PC-9 (cell line): ENCODE results near the gene GAS7. TPM values are rescaled to one million over a fixed set of nuclear protein-coding genes. Genes with fewer than 3 reads are reported as not detected.

ENCODE experiments used
- BruUV-seq: library from RNA; stranded (reverse); fragments of 400-500 nt; replicated peaks from 2 replicates; lab custom pipeline; 2021; lab: Mats Ljungman, UMichigan
- CTCF ChIA-PET: fragments of 300-600 bp; sonication (Branson Sonifier 250); formaldehyde crosslinking; loops from one replicate; lab custom pipeline; 2022; ENCODE audit warnings: antibody characterized with exemption; lab: Charles Lee
- POLR2A ChIA-PET: fragments of 300-600 bp; sonication (Branson Sonifier 250); formaldehyde crosslinking; loops from one replicate; lab custom pipeline; 2022; ENCODE audit warnings: antibody characterized with exemption; ENCODE audit not compliant: unreplicated experiment; lab: Charles Lee
- DNase-seq, 2 experiments: peaks; one replicate each; pipeline versions ENCODE4 v3.0.0 to v3.0.0-alpha.2; 2015 to 2022; ENCODE audit warnings: mixed read lengths in 1 of 2
- H2AFZ ChIP-seq: fragments of 200-600 bp; sonication (generic); 2 replicates; pipeline ENCODE4 v1.8.1; 2017; ENCODE audit warnings: antibody characterized with exemption
- H3F3A ChIP-seq: fragments of 200-600 bp; sonication (generic); 2 replicates; pipeline ENCODE4 v1.8.1; 2017; ENCODE audit warnings: antibody characterized with exemption, mild to moderate bottlenecking, low read depth; ENCODE audit not compliant: insufficient read depth
- H3K27ac ChIP-seq: fragments of 200-600 bp; sonication (generic); 2 replicates; pipeline ENCODE4 v1.6.1; 2016; ENCODE audit warnings: mixed run types
- H3K27me3 ChIP-seq: fragments of 200-600 bp; sonication (generic); 2 replicates; pipeline ENCODE4 v1.6.1; 2016; ENCODE audit warnings: low read depth, mixed run types; ENCODE audit not compliant: insufficient read depth
- H3K36me3 ChIP-seq: fragments of 200-600 bp; sonication (generic); 2 replicates; pipeline ENCODE4 v1.6.1; 2016; ENCODE audit warnings: low read depth, mixed run types
- H3K4me1 ChIP-seq: fragments of 200-600 bp; sonication (generic); replicated peaks from 2 replicates; pipeline ENCODE4 v1.6.1; 2016; ENCODE audit warnings: mixed run types; ENCODE audit not compliant: insufficient read depth
- H3K4me2 ChIP-seq: fragments of 200-600 bp; sonication (generic); 2 replicates; pipeline ENCODE4 v1.6.1; 2017; ENCODE audit warnings: mixed run types
- H3K4me3 ChIP-seq: fragments of 200-600 bp; sonication (generic); 2 replicates; pipeline ENCODE4 v1.6.1; 2016; ENCODE audit warnings: mixed run types
- H3K79me2 ChIP-seq: fragments of 200-600 bp; sonication (generic); 2 replicates; pipeline ENCODE4 v1.6.1; 2017; ENCODE audit warnings: low read depth, mixed run types
- H3K9me2 ChIP-seq: fragments of 200-600 bp; sonication (generic); 2 replicates; pipeline ENCODE4 v1.8.1; 2017; ENCODE audit warnings: mild to moderate bottlenecking; ENCODE audit not compliant: insufficient read depth
- H3K9me3 ChIP-seq: fragments of 200-600 bp; sonication (generic); 2 replicates; pipeline ENCODE4 v1.8.1; 2016; ENCODE audit warnings: low read depth; ENCODE audit not compliant: insufficient read depth
- H4K20me1 ChIP-seq: fragments of 200-600 bp; sonication (generic); 2 replicates; pipeline ENCODE4 v1.8.1; 2017; ENCODE audit not compliant: insufficient read depth
- EZH2 ChIP-seq: fragments of 200-600 bp; sonication (generic); IDR thresholded peaks from 2 replicates; pipeline ENCODE4 v1.8.0; 2017; ENCODE audit warnings: antibody characterized with exemption, low read depth
- intact Hi-C: fragments of 100-400 bp; cut with micrococcal nuclease; formaldehyde crosslinking; loops from one replicate; pipeline ENCODE4 v1.10.0; 2022; ENCODE audit not compliant: unreplicated experiment
- total RNA-seq: library from RNA; stranded (reverse); gene quantifications from 2 replicates; pipeline ENCODE4 v1.2.3, GENCODE V29; 2021
- TF ChIP-seq, protein P1 (sequence below): fragments of 200-600 bp; sonication (generic); conservative IDR thresholded peaks from 2 replicates; pipeline ENCODE4 v1.6.1; 2017; ENCODE audit warnings: mixed run types, antibody characterized with exemption, mild to moderate bottlenecking, moderate library complexity

The GAS7 gene
- total RNA-seq, 1 experiment from 2014 or later = not detected

DNA sequence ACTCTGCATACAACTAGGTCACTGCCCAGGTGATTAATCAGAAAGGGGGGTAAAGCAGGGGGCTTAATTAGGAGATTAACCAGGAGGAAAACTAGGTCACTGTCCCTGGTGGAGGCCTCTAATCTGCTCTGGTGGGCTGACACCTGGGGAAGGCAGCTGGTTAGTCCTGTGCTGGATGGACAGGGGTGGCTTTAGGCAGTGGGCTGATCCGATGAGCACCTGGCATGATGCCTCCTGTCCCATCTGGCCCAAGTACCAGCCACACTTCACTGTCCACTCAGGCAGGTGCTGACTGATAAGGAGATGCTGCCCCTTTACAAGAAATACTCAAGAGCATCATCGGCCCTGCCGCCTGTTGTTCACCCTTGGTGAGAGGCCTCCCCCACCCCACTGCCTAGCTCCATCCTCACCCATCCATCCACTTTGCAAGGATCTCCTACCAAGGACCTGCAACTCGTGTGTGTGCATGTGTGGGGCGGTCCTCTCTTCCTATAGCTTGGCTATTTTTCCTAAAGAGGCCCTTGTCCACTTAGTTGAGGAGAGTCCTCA lies 279.5 kb downstream of the GAS7 start:
- H3K27me3 ChIP-seq = no peaks in the 10 kb centered on the region
- no peaks in the 10 kb centered on the region for H3K9me3 ChIP-seq
- DNase-seq = no peak
- H3K36me3 ChIP-seq = no peaks in the 10 kb centered on the region
- no peaks in the 10 kb centered on the region for H3K9me2 ChIP-seq
- no peaks in the 10 kb centered on the region for H3F3A ChIP-seq
- CTCF ChIA-PET = no interaction called here
- H3K79me2 ChIP-seq = no peaks in the 10 kb centered on the region
- H3K4me2 ChIP-seq = no peak overlapping the region
- BruUV-seq = no TSS peak
- TF ChIP-seq, protein P1, sequence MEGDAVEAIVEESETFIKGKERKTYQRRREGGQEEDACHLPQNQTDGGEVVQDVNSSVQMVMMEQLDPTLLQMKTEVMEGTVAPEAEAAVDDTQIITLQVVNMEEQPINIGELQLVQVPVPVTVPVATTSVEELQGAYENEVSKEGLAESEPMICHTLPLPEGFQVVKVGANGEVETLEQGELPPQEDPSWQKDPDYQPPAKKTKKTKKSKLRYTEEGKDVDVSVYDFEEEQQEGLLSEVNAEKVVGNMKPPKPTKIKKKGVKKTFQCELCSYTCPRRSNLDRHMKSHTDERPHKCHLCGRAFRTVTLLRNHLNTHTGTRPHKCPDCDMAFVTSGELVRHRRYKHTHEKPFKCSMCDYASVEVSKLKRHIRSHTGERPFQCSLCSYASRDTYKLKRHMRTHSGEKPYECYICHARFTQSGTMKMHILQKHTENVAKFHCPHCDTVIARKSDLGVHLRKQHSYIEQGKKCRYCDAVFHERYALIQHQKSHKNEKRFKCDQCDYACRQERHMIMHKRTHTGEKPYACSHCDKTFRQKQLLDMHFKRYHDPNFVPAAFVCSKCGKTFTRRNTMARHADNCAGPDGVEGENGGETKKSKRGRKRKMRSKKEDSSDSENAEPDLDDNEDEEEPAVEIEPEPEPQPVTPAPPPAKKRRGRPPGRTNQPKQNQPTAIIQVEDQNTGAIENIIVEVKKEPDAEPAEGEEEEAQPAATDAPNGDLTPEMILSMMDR = no peak
- TF ChIP-seq EZH2 = no peak
- no peak overlapping the region for H3K4me3 ChIP-seq
- H2AFZ ChIP-seq = no peak overlapping the region
- H3K4me1 ChIP-seq = no peaks in the 10 kb centered on the region
- POLR2A ChIA-PET = no interaction called here
- H3K27ac ChIP-seq = no peak overlapping the region
- H4K20me1 ChIP-seq = no peaks in the 10 kb centered on the region
- intact Hi-C loops = no loop called here

DNA sequence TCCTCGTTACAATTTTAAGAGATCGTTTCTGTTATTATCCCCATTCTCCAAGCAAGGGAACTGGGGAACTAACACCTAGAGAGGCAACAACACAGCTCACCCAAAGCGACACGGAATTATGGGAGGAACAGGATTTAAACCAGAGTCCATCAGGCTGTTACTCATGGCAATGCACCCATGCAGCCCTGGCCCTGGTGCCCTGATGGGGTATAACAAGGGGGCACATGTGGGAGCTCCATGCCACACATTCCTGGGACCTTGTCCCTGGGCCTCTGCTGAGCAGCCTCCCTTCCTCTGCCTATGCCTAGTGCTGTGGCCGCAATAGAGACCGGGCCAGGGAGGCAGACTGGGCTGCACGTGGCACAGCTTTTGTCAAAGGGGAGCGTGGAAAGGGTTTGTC lies 280.1 kb downstream of the GAS7 start:
- no peak overlapping the region for H2AFZ ChIP-seq
- DNase-seq = no peak
- no peaks in the 10 kb centered on the region for H4K20me1 ChIP-seq
- no peaks in the 10 kb centered on the region for H3K9me3 ChIP-seq
- no peak overlapping the region for H3K4me2 ChIP-seq
- intact Hi-C loops = no loop called here
- H3F3A ChIP-seq = no peaks in the 10 kb centered on the region
- no peaks in the 10 kb centered on the region for H3K79me2 ChIP-seq
- no peaks in the 10 kb centered on the region for H3K36me3 ChIP-seq
- ChIA-PET CTCF (no interaction called here), POLR2A (no interaction called here)
- H3K4me1 ChIP-seq = no peaks in the 10 kb centered on the region
- no peak overlapping the region for H3K4me3 ChIP-seq
- H3K27ac ChIP-seq = no peak overlapping the region
- no peaks in the 10 kb centered on the region for H3K27me3 ChIP-seq
- no TSS peak for BruUV-seq
- TF ChIP-seq, protein P1 = no peak
- H3K9me2 ChIP-seq = no peaks in the 10 kb centered on the region

DNA sequence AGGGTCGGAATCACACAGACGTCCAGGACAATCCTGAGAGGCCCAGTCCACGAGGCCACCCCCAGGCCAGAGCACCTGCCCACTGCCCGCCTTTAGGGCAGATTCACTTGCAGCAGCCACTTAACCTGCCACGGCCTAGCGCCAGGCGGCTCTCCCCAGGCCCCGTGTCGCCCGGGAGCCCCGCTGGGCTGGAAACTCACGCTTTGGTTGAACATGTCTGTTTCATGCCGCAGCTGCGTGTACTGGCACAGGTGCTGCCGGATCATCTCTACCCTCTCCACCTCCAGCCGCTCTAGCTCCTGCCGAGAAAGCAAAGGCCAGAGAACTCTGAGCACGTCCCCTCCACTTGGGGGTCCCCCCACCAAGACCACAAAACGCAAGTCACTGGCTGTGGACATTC lies 280.6 kb downstream of the GAS7 start:
- no TSS peak for BruUV-seq
- ChIA-PET POLR2A (no interaction called here), CTCF (no interaction called here)
- no peak for DNase-seq
- Histone ChIP-seq H3K4me2 (no peak overlapping the region), H3K4me3 (no peak overlapping the region), H3F3A (no peaks in the 10 kb centered on the region), H2AFZ (no peak overlapping the region), H3K79me2 (no peaks in the 10 kb centered on the region), H3K9me2 (no peaks in the 10 kb centered on the region), H4K20me1 (no peaks in the 10 kb centered on the region), H3K27ac (no peak overlapping the region), H3K9me3 (no peaks in the 10 kb centered on the region), H3K27me3 (no peaks in the 10 kb centered on the region), H3K36me3 (no peaks in the 10 kb centered on the region), H3K4me1 (no peaks in the 10 kb centered on the region)
- intact Hi-C loops = no loop called here
- no peak for TF ChIP-seq EZH2
- TF ChIP-seq, protein P1 = no peak
